ENCODE measurements around the gene TIMM10B.

The TIMM10B gene

DNA sequence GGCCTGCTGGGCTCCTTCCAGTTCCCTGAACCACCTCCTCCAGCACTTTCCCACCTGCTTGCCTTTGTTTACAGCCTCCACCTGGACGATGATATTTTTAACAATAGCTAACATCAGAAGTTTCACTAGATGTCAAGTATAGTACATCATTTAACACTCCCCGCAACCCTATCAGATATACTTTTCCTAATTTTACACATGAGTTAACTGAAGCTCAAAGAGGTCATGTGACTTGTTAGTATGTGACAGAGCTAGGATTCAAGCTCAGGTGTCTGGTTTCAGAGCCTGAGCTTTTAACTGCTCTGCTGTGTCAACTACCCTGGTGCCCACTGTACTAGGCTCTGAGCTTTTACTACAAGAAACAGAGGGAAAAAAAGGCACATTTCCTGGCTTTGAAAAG, 26.2 kb upstream of the TIMM10B start:
- H3K4me3 ChIP-seq (IDR thresholded peaks at IDR 0.05; ENCODE audit: insufficient read depth, low read depth, low read length) = no peak overlapping the region

DNA sequence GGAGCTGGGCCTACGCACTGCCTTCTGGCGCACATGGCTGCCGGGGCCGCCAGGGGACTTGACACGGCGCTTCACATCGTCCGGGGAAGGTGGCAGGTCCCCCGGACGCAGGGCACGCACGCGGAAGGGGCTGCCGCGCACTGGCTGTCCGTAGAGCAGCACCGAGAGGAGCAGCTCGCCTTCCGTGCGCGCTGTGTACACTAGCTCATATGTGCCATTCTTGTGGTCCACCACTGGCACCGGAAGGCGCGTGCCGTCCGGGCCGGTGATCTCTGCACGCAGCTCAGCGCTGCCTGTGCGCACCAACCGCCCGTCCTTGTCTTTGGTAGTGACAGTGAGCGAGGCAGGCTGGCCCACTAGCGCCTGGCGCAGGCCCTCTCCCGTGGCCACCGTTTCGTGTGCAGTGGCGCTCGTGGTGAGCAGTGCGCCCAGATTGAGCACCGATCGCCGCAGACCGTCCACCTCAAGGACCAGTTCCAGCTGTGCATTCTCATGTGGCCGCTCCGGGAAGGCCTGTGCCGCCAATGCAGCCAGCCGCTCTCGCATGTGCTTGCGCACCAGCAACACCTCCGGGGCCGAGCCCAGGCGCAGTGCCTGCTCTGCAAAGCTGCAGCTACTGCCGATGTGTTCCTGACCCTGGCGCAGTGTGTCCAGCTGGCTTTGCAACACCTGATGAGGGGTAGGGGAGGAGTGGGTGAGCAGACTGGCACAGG, 24.8 kb upstream of the TIMM10B start:
- Histone ChIP-seq H4K20me1 (ENCODE audit: insufficient read depth) (no peaks in the 10 kb centered on the region), H2AFZ (ENCODE audit: low read depth) (no peak overlapping the region), H3K79me2 (ENCODE audit: insufficient read depth, low read depth) (no peaks in the 10 kb centered on the region), H3K36me3 (ENCODE audit: insufficient read depth) (no peaks in the 10 kb centered on the region), H3K27ac (no peak overlapping the region), H3K4me1 (ENCODE audit: low read depth, poor library complexity, severe bottlenecking) (no peaks in the 10 kb centered on the region), H3K27me3 (ENCODE audit: insufficient read depth, low read depth) (no peaks in the 10 kb centered on the region), H3K9ac (no peak overlapping the region), H3K4me2 (no peak overlapping the region), H3K4me3 (IDR thresholded peaks at IDR 0.05; ENCODE audit: insufficient read depth, low read depth, low read length) (no peak overlapping the region)
- TF ChIP-seq, protein P1, sequence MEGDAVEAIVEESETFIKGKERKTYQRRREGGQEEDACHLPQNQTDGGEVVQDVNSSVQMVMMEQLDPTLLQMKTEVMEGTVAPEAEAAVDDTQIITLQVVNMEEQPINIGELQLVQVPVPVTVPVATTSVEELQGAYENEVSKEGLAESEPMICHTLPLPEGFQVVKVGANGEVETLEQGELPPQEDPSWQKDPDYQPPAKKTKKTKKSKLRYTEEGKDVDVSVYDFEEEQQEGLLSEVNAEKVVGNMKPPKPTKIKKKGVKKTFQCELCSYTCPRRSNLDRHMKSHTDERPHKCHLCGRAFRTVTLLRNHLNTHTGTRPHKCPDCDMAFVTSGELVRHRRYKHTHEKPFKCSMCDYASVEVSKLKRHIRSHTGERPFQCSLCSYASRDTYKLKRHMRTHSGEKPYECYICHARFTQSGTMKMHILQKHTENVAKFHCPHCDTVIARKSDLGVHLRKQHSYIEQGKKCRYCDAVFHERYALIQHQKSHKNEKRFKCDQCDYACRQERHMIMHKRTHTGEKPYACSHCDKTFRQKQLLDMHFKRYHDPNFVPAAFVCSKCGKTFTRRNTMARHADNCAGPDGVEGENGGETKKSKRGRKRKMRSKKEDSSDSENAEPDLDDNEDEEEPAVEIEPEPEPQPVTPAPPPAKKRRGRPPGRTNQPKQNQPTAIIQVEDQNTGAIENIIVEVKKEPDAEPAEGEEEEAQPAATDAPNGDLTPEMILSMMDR (conservative IDR thresholded peaks at IDR 0.05; ENCODE audit: low read depth, low read length) = no peak

More for the DNA sequence above, 26.2 kb upstream of the TIMM10B start:
- H3K9ac ChIP-seq = no peak overlapping the region
- H3K27ac ChIP-seq = no peak overlapping the region
- no peak overlapping the region for H2AFZ ChIP-seq (ENCODE audit: low read depth)
- no peaks in the 10 kb centered on the region for H3K4me1 ChIP-seq (ENCODE audit: low read depth, poor library complexity, severe bottlenecking)
- H3K36me3 ChIP-seq (ENCODE audit: insufficient read depth) = no peaks in the 10 kb centered on the region
- H3K4me2 ChIP-seq = no peak overlapping the region
- H3K79me2 ChIP-seq (ENCODE audit: insufficient read depth, low read depth) = no peaks in the 10 kb centered on the region
- H3K27me3 ChIP-seq (ENCODE audit: insufficient read depth, low read depth) = no peaks in the 10 kb centered on the region
- TF ChIP-seq, protein P1 (conservative IDR thresholded peaks at IDR 0.05; ENCODE audit: low read depth, low read length) = no peak
- no peaks in the 10 kb centered on the region for H4K20me1 ChIP-seq (ENCODE audit: insufficient read depth)

DNA sequence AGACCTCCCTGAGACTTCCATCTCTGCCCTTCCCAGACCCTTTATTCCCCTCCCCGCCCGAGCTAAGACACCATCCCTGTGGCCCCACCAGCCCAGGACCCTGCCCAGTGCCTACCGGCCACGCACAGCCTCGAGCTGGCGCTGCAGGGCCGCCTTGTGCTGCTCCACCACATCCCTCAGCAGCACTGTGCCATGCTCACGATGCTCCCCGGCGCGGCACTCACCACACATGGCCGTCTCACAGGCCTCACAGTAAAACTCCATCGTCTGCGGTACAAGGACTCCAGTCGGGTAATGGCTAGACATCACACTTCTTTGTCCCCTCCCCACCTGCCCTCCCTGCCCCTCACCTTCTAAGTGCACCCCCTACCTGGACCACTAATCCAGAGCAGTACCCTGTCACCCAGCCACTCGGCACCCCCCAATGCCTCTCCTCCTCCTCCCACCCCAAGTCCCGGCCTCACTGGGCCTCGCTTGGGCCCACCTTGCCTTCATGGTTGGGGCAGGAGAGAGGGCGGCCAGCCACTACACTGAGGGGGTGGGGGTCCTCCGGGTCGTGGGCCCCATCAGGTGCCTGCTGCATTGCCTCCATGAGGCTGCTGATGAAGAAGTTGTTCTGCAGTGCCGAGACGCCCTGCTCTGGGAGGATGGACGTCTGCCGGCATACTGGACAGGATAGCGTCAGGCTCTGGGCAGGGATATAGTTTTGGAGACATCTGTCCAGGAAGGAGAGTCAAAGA, 23.6 kb upstream of the TIMM10B start:
- no peak overlapping the region for H3K9ac ChIP-seq
- no peak overlapping the region for H2AFZ ChIP-seq (ENCODE audit: low read depth)
- no peaks in the 10 kb centered on the region for H4K20me1 ChIP-seq (ENCODE audit: insufficient read depth)
- H3K4me2 ChIP-seq = no peak overlapping the region
- TF ChIP-seq, protein P1 (conservative IDR thresholded peaks at IDR 0.05; ENCODE audit: low read depth, low read length) = no peak
- H3K27ac ChIP-seq = no peak overlapping the region
- H3K4me1 ChIP-seq (ENCODE audit: low read depth, poor library complexity, severe bottlenecking) = no peaks in the 10 kb centered on the region
- no peaks in the 10 kb centered on the region for H3K27me3 ChIP-seq (ENCODE audit: insufficient read depth, low read depth)
- H3K36me3 ChIP-seq (ENCODE audit: insufficient read depth) = no peaks in the 10 kb centered on the region
- H3K79me2 ChIP-seq (ENCODE audit: insufficient read depth, low read depth) = no peaks in the 10 kb centered on the region
- no peak overlapping the region for H3K4me3 ChIP-seq (IDR thresholded peaks at IDR 0.05; ENCODE audit: insufficient read depth, low read depth, low read length)

DNA sequence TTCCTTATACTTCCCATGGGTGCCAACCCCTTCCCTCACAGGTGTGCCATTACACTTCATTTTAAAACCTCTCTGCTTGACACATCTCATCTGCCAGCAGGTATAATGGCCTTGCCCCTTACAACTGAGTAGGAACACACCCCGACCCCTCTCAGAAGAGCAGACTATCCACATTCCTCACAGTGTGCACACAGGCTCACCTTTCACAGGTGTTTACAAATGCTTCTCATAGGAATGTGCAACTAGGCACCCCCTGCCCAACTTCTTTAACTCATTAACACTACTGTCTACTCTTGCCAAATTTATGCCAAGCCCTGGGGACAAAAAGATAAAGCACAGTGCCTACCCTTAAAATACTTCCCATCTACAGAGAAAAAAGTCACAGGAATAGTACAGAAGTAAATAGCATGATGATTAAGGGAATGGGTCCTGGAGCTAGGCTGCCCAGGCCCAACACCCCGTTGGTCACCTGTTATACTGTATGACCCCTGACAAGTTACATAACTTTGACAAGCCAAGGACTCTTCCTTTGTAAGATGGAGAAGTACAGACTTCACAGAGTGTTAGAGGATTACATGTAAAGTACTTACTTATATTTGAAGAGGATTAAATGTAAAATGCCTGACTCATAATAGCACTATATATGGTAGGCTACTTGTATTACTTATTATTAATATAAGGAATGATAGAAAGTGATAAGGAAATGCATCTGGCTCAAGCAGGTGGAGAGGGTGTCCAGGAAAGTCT, 22.8 kb upstream of the TIMM10B start:
- Histone ChIP-seq H3K9ac (no peak overlapping the region), H3K4me1 (ENCODE audit: low read depth, poor library complexity, severe bottlenecking) (no peaks in the 10 kb centered on the region), H3K79me2 (ENCODE audit: insufficient read depth, low read depth) (no peaks in the 10 kb centered on the region), H4K20me1 (ENCODE audit: insufficient read depth) (no peaks in the 10 kb centered on the region), H3K27ac (no peak overlapping the region), H3K27me3 (ENCODE audit: insufficient read depth, low read depth) (no peaks in the 10 kb centered on the region), H3K36me3 (ENCODE audit: insufficient read depth) (no peaks in the 10 kb centered on the region), H3K4me2 (no peak overlapping the region), H2AFZ (ENCODE audit: low read depth) (no peak overlapping the region), H3K4me3 (IDR thresholded peaks at IDR 0.05; ENCODE audit: insufficient read depth, low read depth, low read length) (no peak overlapping the region)
- TF ChIP-seq, protein P1 (conservative IDR thresholded peaks at IDR 0.05; ENCODE audit: low read depth, low read length) = no peak

Data from KMS-11 (cell line).